ACHN (cell line): Measurements from ENCODE around the gene COL16A1.
A peak's percentile ranks its signal among the peaks of the same experiment; 100 is the strongest.

Experiments used
- DNase-seq: peaks from one replicate; pipeline ENCODE4 v3.0.0-alpha.2; 2015
- in situ Hi-C: cut with HindIII; loops from 2 replicates; pipeline ENCODE4 v1.10.0; 2017; ENCODE audit warnings: low sequenced_read_pairs, low pct_ligation_motif_present, low pct_unique_long_range_greater_than_20kb

The COL16A1 gene

GRCh38 chr1:31643976-31644559 is 59.7 kb downstream of the COL16A1 start:
- in situ Hi-C loops: no loop called here
- DNase-seq: no peak

GRCh38 chr1:31642897-31643296 is 60.9 kb downstream of the COL16A1 start:
- no peak for DNase-seq
- in situ Hi-C loops: no loop called here

GRCh38 chr1:31642366-31642765 is 61.5 kb downstream of the COL16A1 start:
- in situ Hi-C loops: no loop called here
- no peak for DNase-seq

DNA sequence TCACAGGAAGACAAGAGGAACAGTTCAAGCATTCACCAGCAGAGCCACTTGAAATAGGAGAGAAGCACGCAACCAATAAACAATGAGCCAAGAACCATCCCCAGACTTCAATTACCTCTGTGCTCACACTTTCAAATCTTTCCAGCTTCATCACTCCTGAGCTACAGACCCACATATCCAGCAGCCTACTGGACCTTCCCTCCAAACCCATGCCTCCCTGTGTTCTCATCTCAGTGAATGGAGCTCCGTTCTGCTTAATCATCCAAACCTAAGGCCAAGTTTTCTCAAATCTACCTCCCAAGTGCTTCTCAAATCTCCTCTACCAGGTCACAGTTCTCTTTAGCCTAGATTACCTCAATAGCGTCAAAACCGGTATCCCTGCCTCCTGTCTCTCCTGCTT is 62.9 kb downstream of the COL16A1 start:
- in situ Hi-C loops: no loop called here
- no peak for DNase-seq

GRCh38 chr1:31640179-31640578 is 63.6 kb downstream of the COL16A1 start:
- no peak for DNase-seq
- in situ Hi-C loops: no loop called here

- no peak for DNase-seq
- in situ Hi-C loops: no loop called here
Measured at GRCh38 chr1:31639543-31639942, 64.3 kb downstream of the COL16A1 start.

DNA sequence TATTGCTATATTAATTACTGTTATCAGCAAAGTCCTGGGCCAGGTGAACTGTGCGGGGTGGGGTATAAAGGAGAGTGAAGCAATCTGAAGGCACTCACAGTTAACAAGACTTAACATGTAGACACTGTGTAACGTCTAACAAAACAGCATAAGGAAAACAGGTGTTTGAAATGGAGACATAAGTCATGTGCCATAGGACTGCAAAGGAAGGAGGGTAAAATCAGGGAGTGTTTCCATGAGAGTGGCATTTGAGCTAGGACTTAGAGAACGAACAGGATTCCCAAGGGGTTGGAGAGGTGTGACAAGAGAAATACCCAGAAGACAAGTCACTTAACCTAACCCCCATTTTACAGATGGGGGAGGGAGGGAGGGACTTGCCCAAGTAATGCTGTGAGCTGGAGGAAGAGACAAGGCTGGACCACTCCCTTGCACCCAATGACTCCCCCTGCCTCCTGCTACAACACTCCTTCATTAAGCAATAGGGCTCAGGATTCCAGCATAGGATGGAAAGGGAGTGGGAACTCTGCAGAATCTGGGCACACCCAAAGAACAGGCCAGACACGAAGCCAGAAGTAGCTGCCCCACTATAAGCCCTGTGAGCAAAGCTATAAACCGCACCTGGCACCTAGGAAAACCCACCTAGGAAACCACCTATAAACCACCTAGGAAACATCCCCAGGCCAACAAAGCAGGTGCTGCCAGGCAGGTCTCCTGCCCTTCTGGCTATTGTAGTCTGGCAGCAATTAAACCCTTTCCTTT is 65.7 kb downstream of the COL16A1 start:
- in situ Hi-C loops: no loop called here
- DNase-seq: no peak

DNA sequence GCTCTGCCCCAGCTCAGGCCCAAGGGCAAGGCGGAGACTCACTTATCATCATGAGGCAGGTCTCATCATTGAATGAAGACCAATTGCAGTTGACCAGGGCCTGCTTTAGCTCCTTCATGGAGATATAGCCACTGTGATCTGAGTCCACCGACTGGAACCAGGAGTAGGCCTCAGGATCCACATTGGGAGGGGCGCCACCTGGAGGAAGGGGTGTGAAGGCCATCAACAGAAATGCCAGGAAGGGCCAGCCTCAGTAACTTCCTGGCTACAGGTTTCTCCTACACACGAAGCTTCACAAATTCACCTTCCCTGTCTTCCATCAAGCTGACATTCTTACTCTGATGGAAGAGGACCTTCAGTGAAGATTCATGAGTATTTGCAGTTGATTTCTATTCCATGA is 70.7 kb downstream of the COL16A1 start:
- DNase-seq: peak; percentile 31
- in situ Hi-C loops: no loop called here

- DNase-seq: no peak
- in situ Hi-C loops: no loop called here
Measured at GRCh38 chr1:31632649-31633048, 71.2 kb downstream of the COL16A1 start.

DNA sequence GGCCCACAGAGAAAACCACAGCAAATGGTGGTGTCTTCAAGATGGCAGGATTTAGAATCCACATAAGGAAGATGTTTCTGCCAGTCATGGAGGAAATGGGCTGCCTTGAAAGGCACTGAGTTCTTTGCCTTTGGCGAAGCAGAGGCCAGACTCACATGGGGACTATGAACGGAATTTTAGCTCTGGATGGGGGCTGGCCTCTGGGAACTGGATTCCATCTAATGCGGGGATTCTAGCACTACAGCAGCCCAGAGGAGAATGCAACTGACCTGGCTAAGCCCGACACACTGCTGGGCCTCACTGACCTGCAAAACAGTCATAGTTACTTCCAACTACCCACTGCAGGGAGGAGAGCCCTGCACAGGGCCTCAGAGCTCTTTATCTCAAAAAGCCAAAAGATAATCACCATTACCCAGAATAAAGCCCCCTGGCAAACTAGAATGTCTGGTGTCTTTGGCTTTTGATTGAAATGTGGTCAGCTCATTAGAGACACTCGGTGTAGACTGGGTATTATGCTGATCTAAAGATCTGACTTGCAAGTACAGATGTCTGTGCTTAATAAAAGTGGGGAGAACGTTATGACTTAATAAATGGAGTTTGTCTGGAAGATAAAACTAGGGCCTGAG is 74.8 kb downstream of the COL16A1 start:
- in situ Hi-C loops: no loop called here
- no peak for DNase-seq

DNA sequence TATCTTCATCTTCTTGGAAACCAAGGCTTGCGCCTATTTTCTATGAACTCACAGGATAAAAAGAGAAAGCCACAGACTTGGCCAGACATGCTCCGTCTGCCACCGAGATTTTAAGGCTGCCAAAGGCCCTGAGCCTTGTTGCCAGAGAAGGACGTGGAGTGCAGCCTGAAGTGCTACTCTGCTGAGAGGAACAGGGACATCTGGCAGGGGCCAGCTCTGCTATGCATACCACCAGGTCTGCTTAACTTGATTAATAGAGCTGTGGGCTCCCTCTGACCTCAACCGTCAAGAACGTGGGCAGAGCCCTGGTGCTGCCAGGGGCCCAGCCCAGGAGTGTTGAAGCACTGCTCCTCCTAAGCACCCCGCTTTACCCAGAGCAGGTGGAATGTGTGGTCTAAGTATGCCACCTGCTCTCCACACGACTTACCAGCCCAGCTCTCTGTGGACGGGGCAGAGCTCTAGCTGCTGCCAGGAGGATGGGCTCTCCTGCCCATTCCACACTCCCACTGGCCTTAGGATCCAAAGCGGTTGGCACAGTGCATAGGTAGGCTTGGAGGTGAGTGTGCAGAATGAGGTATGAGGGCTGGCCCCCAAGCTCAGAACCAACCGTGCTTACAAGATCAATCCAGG is 75.8 kb downstream of the COL16A1 start:
- in situ Hi-C loops: no loop called here
- no peak for DNase-seq

DNA sequence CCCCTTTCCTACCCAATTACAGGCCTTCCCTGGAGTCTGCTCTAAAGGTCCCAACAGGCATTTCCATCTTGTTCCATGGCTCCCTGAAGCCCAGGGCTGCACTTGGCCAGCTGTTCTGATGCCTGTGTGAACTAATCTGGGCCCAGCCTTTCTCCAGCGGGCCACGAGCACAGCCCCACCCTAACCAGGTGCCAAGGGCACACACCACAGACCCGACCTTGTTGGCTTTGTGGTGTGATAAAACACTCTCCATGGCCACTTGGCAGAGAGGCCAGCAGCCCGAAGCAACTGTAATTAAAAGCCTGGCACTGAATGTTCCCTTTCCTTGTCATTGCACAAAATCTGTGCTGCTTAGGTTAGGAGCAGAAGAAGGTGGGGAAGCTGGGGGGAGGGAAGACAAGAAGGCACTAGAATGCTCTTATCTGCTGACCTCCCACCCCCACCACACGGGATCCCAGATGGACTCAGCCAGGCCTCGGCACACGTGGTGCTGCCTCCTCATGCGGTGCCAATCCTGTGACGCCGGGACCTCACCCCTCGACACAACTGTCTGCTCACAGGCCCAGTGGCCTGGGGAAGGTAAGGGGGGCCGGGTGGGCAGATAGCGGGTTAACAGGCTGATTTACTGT is 76.4 kb downstream of the COL16A1 start:
- in situ Hi-C loops: no loop called here
- DNase-seq: no peak

- in situ Hi-C loops: no loop called here
- DNase-seq: no peak
Measured at GRCh38 chr1:31626223-31627207, 77.3 kb downstream of the COL16A1 start.

DNA sequence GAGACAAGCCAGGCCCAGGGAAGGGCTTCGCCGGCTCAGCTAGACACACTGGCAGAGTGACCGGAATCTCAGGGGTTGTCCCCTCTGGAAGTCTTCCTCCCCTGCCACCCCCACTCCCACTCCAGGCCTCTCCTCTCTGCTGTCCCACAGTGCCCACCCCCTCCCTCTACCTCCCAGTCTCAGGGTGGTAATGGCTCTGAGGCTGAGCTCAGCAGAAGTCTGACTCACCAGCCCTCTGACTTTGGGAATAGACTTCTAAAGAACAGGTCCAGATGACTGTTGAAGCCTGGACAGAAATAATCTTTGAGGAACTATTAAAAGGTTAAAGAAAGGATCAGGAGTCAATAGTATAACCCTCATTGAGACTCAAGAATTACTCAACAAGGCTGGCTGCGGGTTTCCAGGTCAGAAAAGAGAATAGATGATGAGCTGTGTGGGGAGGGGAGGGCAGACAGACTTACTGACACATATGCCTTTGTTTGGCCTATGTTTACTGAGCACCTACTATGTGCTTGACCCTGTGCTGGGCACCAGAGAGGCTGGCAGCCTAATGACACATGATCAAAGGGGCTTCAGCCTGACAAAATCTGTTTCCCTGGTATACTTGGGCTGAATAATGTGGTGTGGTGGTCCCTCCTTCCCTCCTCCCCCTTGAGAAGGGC is 78.1 kb downstream of the COL16A1 start:
- DNase-seq: peak; percentile 19
- in situ Hi-C loops: no loop called here

- in situ Hi-C loops: no loop called here
Measured at GRCh38 chr1:31624731-31625514, 78.9 kb downstream of the COL16A1 start.

GRCh38 chr1:31624309-31624708 is 79.5 kb downstream of the COL16A1 start:
- no peak for DNase-seq
- in situ Hi-C loops: no loop called here

More at GRCh38 chr1:31624731-31625514, 78.9 kb downstream of the COL16A1 start:
- no peak for DNase-seq

GRCh38 chr1:31623365-31623764 is 80.5 kb downstream of the COL16A1 start:
- no peak for DNase-seq
- in situ Hi-C loops: no loop called here
